GM18520 (cell line): Measurements from ENCODE around the gene ZNF503.

ENCODE experiments used
- ATAC-seq: cut with Tn5 transposase; IDR thresholded peaks from one replicate; pipeline ENCODE4 v1.9.1; 2021; ENCODE audit not compliant: unreplicated experiment

Gene ZNF503

GRCh38 chr10:75358132-75358531 is 43.4 kb downstream of the ZNF503 start:
- ATAC-seq: no peak

GRCh38 chr10:75357500-75357899 is 44.1 kb downstream of the ZNF503 start:
- ATAC-seq: no peak

GRCh38 chr10:75356484-75356883 is 45.1 kb downstream of the ZNF503 start:
- ATAC-seq: no peak

- ATAC-seq: no peak
Observed at GRCh38 chr10:75355706-75356105, 45.9 kb downstream of the ZNF503 start.

GRCh38 chr10:75353183-75353582 is 48.4 kb downstream of the ZNF503 start:
- no peak for ATAC-seq

GRCh38 chr10:75352650-75353049 is 48.9 kb downstream of the ZNF503 start:
- no peak for ATAC-seq

GRCh38 chr10:75351637-75352036 is 49.9 kb downstream of the ZNF503 start:
- no peak for ATAC-seq

- no peak for ATAC-seq
Observed at GRCh38 chr10:75350791-75351190, 50.8 kb downstream of the ZNF503 start.
